Activated CD4-positive, alpha-beta T cell treated with anti-CD3 and anti-CD28 coated beads for 48 hours (primary cell): Measurements from ENCODE around the gene SSBP4.
"Not testable (repeated sequence)": the region's sequence is repeated elsewhere in the genome, so short reads cannot be mapped to it uniquely, and the experiment has no call there.

Source experiments
- DNase-seq: peaks from one replicate; pipeline ENCODE4 v3.0.0-alpha.2; 2020

The SSBP4 gene

GRCh38 chr19:18419195-18419698 lies at the start of gene SSBP4:
TSS of gene SSBP4 (plus strand) at chr19:18419398. CDS start at chr19:18419649, 251 bp downstream.
- DNase-seq: peak; percentile 72

DNA sequence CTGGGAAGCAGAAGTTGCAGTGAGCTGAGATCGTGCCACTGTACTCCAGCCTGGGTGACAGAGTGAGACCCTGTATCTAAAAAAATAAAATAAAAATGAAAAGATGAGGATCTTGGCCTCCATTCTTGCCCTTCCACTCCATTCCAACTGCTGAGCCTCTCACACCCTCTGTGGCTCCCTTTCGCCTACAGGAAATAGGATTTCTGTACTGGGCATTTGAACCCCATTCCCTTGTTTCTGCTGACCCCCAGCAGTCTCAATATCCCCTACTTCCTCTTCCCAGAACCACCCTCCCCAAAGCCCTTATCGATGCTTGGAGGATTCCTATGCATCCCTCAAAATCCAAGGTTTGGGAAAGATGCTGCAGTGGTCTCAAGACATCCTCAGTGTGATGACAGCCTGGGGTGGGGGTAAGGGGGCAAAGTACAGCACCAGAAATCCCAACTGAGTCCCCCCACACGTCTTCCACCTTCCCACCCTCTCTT lies 45.7 kb upstream of the SSBP4 start:
- no peak for DNase-seq

DNA sequence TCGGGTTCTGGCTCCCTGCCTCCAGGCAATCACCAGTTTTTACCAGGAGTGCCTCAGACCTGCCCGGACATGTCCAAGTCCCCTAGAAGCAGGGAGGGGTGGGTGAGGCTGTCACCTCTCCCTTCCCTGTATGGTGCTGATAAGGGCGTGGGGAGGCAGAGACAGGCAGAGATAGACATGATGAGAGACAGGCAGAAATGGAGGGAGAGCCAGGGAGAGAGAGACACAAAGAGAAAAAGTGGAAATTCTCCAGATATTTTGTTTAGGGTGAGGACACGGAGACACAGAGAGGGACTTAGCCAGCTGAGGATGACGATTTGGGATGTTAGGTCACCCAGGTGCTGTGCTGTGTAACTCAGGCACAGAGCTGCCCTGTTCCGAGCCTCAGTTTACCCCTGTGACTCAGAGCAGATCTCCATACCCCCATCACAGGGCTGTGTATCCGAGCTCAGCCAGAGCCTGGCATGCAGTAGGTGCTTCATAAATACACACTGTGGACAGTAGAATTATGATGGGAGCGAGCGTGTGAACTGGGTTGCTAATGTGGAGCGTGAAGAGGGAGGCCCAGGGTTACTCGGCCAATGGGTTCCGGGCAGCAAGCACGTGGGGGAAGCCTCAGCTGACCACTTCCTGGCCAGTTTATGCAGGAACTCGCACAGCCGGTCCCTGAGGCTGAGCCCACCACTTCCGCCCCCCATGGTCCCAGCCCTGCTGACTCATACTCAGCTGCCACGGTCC lies 45.1 kb upstream of the SSBP4 start:
- peak; percentile 58 for DNase-seq

DNA sequence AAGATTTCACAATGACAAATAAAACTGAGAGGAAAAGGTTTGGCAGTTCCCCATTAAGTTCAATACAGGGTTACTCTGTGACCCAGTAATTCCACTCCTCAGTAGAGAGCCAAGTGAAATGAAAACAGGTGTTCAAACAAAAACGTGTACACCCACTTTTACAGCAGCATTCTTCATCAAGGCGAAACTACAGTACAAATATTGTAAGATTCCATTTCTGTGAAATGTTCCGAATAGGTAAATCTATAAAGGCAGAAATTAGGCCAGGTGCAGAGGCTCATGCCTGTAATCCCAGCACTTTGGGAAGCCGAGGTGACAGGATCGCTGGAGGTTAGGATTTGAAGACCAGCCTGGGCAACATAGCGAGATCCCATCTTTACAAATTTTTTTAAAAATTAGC lies 42.2 kb upstream of the SSBP4 start:
- DNase-seq: no peak

DNA sequence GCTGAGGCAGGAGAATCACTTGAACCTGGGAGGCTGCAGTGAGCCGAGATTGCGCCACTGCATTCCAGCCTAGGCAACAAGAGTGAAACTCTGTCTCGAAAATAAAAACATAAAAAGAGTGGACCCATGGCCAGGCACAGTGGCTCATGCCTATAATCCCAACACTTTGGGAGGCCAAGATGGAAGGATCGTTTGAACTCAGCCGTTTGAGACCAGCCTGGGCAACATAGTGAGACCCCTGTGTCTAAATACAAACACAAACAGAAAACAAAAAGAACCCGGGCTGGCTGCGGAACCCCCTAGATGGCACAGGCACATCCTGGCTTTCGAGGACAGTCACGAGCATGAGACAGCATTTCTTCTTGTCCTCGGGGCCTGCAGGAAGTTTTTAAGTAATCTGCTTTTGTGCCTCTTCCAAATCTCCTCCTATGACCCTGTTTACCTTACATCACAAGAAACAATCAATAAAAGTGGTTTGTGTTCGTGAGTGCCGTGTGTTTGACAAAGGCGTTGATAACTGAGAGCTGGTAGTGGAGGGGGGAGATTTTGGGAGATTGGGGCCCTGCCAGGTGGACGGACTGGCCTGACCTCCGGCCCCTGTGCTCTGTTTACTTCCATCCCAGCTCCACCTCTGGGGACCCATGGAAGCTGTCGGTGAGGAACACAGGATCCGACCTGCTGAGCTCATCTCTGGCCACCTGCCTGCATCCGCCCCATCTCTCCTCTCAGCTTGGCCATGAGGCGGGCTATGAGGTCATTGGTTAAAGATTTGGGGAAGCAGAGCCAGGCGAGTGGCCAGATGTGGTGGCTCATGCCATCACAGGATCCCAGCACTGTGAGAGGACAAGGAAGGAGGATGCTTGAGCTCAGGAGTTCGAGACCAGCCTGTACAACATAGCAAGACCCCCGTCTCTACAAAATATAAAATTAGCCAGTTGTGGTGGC lies 39.1 kb upstream of the SSBP4 start:
- DNase-seq: no peak

DNA sequence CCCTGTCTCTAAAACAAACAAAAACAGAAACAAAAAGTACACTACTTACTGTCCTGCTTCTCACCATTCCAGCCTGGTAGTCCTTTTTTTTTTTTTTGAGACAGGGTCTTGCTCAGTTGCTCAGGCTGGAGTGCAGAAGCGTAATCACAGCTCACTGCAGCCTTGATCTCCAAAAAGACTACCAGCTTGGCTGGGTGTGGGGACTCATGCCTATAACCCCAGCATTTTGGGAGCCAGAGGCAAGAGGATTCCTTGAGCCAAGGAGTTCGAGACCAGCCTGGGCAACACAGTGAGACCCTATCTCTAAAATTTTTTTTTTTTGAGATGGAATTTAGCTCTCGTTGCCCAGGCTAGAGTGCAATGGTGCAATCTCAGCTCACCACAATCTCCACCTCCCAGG lies 38.4 kb upstream of the SSBP4 start:
- DNase-seq: no peak

GRCh38 chr19:18383622-18384021 lies 35.6 kb upstream of the SSBP4 start:
- DNase-seq: not testable (repeated sequence)

DNA sequence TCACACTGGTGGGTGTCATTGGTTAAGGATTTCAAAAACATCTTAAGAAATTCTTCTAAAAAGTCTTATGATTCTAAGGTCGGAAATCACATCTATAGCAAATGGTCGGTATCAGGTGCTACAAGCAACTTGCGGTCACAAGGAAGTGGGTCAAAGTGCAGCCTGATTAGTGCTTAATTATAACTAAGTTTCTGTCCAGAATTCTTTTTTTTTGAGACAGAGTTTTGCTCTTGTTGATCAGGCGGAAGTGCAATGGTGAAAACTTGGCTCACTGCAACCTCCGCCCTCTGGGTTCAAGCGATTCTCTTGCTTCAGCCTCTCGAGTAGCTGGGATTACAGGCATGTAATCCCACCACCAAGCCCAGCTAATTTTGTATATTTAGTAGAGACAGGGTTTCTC lies 34.4 kb upstream of the SSBP4 start:
- no peak for DNase-seq

DNA sequence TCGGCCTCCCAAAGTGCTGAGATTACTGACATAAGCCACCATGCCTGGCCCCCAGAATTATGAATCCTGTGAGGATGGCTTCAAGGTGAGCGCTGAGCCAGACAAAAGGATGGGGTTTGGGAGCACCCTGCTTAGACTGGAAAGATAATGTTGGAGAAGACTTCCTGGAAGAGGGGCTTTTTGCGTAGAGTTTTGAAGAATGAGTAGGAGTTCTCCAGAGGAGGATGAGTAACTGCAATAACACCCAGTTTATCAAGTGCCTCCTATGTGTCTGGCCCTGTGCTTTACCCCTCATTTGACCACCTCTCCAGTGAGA lies 33.9 kb upstream of the SSBP4 start:
- DNase-seq: no peak

DNA sequence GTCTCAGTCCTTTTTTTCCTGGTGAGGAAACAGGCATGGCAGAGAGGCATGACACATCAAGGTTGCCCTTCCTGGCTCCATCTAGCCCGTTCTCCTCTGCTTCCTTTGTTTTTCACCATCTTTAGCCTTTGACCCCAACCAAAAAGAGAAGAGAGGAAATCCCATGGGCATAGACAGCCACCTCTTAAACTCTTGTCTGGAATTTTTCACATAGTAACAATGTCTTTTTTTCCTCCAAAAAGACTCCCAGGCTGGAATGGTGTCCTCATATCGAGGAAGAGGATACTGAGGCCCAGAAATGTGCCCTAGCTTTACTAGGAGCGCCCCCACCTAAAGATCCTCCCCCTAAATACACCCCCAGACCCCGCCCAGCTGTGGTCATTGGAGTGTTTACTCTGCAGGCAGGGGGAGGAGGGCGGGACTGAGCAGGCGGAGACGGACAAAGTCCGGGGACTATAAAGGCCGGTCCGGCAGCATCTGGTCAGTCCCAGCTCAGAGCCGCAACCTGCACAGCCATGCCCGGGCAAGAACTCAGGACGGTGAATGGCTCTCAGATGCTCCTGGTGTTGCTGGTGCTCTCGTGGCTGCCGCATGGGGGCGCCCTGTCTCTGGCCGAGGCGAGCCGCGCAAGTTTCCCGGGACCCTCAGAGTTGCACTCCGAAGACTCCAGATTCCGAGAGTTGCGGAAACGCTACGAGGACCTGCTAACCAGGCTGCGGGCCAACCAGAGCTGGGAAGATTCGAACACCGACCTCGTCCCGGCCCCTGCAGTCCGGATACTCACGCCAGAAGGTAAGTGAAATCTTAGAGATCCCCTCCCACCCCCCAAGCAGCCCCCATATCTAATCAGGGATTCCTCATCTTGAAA lies 33.3 kb upstream of the SSBP4 start, which contains the start of gene GDF15:
Gene GDF15 (plus strand): TSS at position 484 of the 868 bp plus-strand sequence. CDS start 32 bp downstream, at position 516.
- peak; percentile 54 for DNase-seq

GRCh38 chr19:18386543-18387271 lies 32.5 kb upstream of the SSBP4 start:
- DNase-seq: no peak

GRCh38 chr19:18388100-18388959 lies 30.9 kb upstream of the SSBP4 start:
- peak; percentile 86 for DNase-seq

- no peak for DNase-seq
Measured at GRCh38 chr19:18388960-18389725, 30.1 kb upstream of the SSBP4 start.

DNA sequence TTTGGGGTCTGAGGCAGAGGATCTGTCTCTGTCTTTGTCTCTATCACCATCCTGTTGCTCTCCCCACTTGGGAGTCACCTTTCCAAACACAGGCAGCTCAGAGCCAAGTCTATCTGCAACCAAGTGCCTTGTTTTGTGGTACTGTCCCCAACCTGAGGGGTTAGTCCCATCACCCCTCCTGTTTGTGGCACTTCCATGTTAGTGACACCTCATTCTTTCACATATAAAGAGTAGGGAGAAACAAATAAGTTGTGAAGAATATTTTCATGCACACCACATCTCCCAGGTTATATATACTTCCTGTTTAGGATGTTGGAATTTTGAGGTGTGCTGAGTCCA lies 29.5 kb upstream of the SSBP4 start:
- DNase-seq: no peak

DNA sequence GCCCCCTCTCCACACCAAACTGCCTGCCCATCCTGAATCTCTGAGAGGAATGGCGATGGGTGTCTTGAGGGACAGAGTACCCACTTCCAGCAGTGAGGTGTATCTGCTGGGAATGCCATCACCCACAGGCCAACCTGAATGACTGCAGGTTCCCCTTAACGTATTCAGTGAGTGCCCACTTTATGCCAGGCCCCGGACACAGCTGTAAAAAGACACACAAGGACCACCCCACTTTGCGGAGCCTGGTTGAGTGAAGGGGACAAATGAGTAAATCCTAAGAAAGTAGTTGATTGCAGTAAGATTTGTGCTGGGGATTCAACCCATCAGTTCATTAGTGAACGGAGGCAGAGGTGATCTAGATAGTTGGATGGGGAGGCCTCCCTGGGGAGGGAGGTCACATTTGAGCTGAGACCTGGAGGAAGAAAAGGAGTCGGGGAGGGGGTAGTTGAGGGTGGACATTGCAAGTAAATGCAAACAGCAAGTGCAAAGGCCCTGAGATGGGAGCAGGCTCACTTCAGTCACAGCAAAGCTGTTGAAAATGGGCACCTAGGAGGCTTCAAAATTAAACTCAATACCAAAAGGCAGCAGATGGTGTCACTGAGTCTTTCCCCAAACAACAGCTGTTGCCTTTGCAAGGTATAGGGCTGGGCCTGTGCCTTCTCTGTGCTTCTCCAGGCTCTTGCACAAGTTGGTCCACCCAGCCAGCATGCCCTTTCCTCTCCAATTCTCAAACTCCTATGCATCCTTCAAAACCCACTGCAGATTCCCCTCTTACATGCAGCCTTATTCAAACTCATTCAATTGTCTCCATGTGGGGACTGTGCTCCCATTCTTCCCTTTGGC lies 28.9 kb upstream of the SSBP4 start:
- DNase-seq: no peak

DNA sequence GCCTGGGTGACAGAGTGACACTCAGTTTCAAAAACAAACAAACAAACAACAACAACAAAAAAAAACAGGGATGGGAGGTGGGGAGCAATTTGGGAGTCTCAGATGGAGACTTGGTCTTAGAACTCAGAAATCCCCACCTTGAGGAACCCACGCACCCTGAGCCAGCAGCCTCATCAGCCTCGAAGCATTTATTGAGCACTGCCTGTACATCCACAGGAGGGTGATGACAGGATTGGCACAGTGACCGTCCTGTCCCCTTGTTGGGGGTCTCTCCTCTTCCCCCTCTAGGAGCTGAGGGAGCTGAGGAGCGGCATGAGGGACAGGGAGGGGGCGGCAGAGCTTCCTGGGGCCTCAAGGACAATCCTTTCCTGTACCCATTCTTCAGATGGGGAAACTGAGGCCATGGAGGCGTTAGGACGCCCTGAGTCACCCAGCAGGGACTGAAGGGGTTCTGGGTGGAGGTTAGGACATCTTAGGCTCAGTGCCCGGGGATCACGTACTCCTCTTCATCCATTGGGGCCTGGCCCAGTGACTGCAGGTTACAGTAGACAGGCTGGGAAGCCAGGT lies 27.6 kb upstream of the SSBP4 start:
- no peak for DNase-seq

DNA sequence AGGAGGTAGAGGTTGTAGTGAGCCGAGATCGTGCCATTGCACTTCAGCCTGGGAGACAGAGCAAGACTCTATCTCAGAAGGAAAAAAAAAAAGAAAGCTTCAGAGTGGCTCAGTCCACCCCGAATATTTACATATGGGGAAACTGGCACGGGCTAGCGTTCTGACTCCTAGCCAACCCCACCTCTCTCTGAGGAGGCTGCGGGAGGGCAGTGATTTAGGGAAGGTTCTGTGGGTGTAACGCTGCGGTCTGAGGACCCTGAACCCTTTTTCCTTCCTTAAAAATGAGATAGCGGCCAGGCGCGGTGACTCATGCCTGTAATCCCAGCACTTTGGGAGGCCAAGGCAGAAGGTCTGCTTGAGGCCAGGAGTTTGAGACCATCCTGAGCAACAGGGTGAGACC lies 26.8 kb upstream of the SSBP4 start:
- no peak for DNase-seq

DNA sequence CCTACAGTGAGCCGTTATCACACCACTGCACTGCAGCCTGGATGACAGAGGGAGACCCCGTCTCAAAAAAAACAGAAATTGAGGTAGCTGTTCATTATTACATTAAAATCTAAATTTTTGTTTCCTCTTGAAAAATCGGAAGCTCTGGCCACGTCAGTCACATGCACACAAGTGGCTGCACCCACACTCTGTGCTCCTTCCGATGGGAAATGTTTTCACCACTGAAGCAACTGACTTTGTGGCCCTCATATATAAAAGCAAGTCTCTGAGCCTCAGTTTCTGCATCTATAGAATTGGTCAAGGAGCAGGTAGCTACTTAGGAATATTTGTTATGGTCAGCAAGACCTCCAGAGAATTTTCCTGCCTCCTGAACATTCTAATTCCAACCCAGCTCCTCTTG lies 26.3 kb upstream of the SSBP4 start:
- no peak for DNase-seq

DNA sequence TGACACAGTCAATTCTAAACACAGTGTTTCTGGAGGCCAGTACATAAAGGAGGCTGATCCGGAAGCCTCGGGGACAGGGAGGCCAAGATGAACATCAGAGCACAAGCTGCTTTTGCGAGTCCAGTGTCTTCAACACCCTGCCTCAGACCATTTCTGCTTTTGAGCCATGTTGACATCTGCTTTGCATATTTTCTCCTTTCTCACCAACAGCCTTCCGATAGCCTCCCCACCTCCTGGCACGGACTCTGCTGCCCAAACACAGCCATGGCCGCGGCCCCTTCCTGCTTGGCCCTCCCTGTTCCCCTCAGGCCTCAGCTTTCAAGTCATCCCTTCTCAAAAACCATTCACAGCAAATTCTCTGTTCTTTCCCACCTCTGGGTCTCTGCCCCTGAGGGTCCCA lies 25.4 kb upstream of the SSBP4 start:
- DNase-seq: no peak
